DND-41 (cell line): Measurements from ENCODE around the gene CLSTN2.

Source experiments
- ATAC-seq: fragments of 200-7000 bp; cut with Tn5 transposase; 3 replicates; pipeline ENCODE4 v1.9.1; 2021; ENCODE audit warnings: low read depth; ENCODE audit not compliant: insufficient read depth
- DNase-seq: peaks from one replicate; pipeline ENCODE4 v3.0.0-alpha.2; 2020
- H2AFZ ChIP-seq: 2 replicates; pipeline ENCODE4 v1.6.0; 2012; ENCODE audit warnings: low read depth, low read length
- H3K27ac ChIP-seq: 2 replicates; pipeline ENCODE4 v1.5.1; 2012; ENCODE audit warnings: low read length, inconsistent platforms
- H3K27me3 ChIP-seq: fragments of 200-600 bp; sonication (generic); 2 replicates; pipeline ENCODE4 v1.6.0; 2012; ENCODE audit warnings: low read length, mild to moderate bottlenecking, inconsistent platforms; ENCODE audit not compliant: insufficient read depth, poor library complexity
- H3K36me3 ChIP-seq: 2 replicates; pipeline ENCODE4 v1.5.1; 2012; ENCODE audit warnings: low read length, inconsistent platforms; ENCODE audit not compliant: insufficient read depth
- H3K4me1 ChIP-seq: 2 replicates; pipeline ENCODE4 v1.5.1; 2012; ENCODE audit warnings: mild to moderate bottlenecking, low read length; ENCODE audit not compliant: insufficient read depth
- H3K4me2 ChIP-seq: 2 replicates; pipeline ENCODE4 v1.6.0; 2012; ENCODE audit warnings: mild to moderate bottlenecking, moderate library complexity, low read length, inconsistent platforms; ENCODE audit not compliant: insufficient read depth
- H3K4me3 ChIP-seq, 2 experiments: fragments of 200-600 bp in 1 of 2; shearing (Covaris generic) in 1 of 2; 2 replicates each; pipeline ENCODE4 v1.5.1; 2012 to 2016; ENCODE audit warnings: inconsistent platforms in 2 of 2, low read length in 2 of 2, mild to moderate bottlenecking in 2 of 2, low read depth in 1 of 2, moderate library complexity in 1 of 2
- H3K79me2 ChIP-seq: 2 replicates; pipeline ENCODE4 v1.6.0; 2012; ENCODE audit warnings: low read length, inconsistent platforms; ENCODE audit not compliant: insufficient read depth
- H3K9ac ChIP-seq: 2 replicates; pipeline ENCODE4 v1.6.0; 2012; ENCODE audit warnings: low read depth, mild to moderate bottlenecking, inconsistent platforms, low read length, moderate library complexity
- H3K9me3 ChIP-seq: 2 replicates; pipeline ENCODE4 v1.5.1; 2012; ENCODE audit warnings: low read length, moderate library complexity, mild to moderate bottlenecking, inconsistent platforms; ENCODE audit not compliant: insufficient read depth, severe bottlenecking
- H4K20me1 ChIP-seq: 2 replicates; pipeline ENCODE4 v1.6.0; 2012; ENCODE audit warnings: low read length; ENCODE audit not compliant: insufficient read depth
- CTCF ChIP-seq: IDR thresholded peaks from 2 replicates; pipeline ENCODE4 v1.5.1; 2012; ENCODE audit warnings: borderline replicate concordance, low read length, moderate library complexity, mild to moderate bottlenecking; ENCODE audit not compliant: poor library complexity, severe bottlenecking; ENCODE audit errors: extremely low read depth
- EZH2 ChIP-seq: IDR thresholded peaks from 3 replicates; pipeline ENCODE4 v1.6.1; 2012; ENCODE audit warnings: borderline replicate concordance, low read depth, mild to moderate bottlenecking, moderate library complexity, low read length, inconsistent platforms; ENCODE audit not compliant: severe bottlenecking

The CLSTN2 gene

GRCh38 chr3:140344601-140345205, 409.7 kb downstream of the CLSTN2 start:
- Histone ChIP-seq H2AFZ (no peak overlapping the region), H3K4me2 (no peak overlapping the region), H3K27me3 (peaks cover 21% of the 10 kb centered on the region), H3K4me1 (no peaks in the 10 kb centered on the region), H3K79me2 (no peaks in the 10 kb centered on the region), H3K27ac (no peak overlapping the region), H3K9ac (no peak overlapping the region), H3K9me3 (no peaks in the 10 kb centered on the region), H3K36me3 (no peaks in the 10 kb centered on the region), H4K20me1 (no peaks in the 10 kb centered on the region), H3K4me3 (no peak overlapping the region)
- no peak for TF ChIP-seq EZH2
- ATAC-seq (no peak), DNase-seq (no peak)

GRCh38 chr3:140347151-140347550, 412.2 kb downstream of the CLSTN2 start:
- ATAC-seq = no peak
- no peak overlapping the region for H3K4me2 ChIP-seq
- no peaks in the 10 kb centered on the region for H3K4me1 ChIP-seq

GRCh38 chr3:140349938-140350337, 415.0 kb downstream of the CLSTN2 start:
- Histone ChIP-seq H3K4me2 (no peak overlapping the region), H2AFZ (no peak overlapping the region), H3K9me3 (no peaks in the 10 kb centered on the region), H3K4me1 (no peaks in the 10 kb centered on the region), H3K27me3 (peaks cover 6% of the 10 kb centered on the region), H3K79me2 (no peaks in the 10 kb centered on the region), H3K9ac (no peak overlapping the region), H4K20me1 (no peaks in the 10 kb centered on the region), H3K4me3 (no peak overlapping the region), H3K27ac (no peak overlapping the region), H3K36me3 (no peaks in the 10 kb centered on the region)
- ATAC-seq (no peak), DNase-seq (no peak)
- no peak for TF ChIP-seq EZH2
- no peak for TF ChIP-seq CTCF

More at GRCh38 chr3:140347151-140347550, 412.2 kb downstream of the CLSTN2 start:
- Histone ChIP-seq H3K4me3 (no peak overlapping the region), H3K9me3 (no peaks in the 10 kb centered on the region), H3K79me2 (no peaks in the 10 kb centered on the region), H3K36me3 (no peaks in the 10 kb centered on the region), H3K27me3 (peaks cover 17% of the 10 kb centered on the region), H4K20me1 (no peaks in the 10 kb centered on the region), H3K9ac (no peak overlapping the region), H2AFZ (no peak overlapping the region), H3K27ac (no peak overlapping the region)
- TF ChIP-seq CTCF (no peak), EZH2 (no peak)
- no peak for DNase-seq

- TF ChIP-seq CTCF (no peak), EZH2 (no peak)
- H3K27me3 ChIP-seq = no peaks in the 10 kb centered on the region
- no peak overlapping the region for H3K9ac ChIP-seq
- H4K20me1 ChIP-seq = no peaks in the 10 kb centered on the region
- no peak overlapping the region for H3K4me2 ChIP-seq
- no peak overlapping the region for H3K4me3 ChIP-seq
- DNase-seq (no peak), ATAC-seq (no peak)
- no peak overlapping the region for H2AFZ ChIP-seq
- H3K9me3 ChIP-seq = no peaks in the 10 kb centered on the region
- no peak overlapping the region for H3K27ac ChIP-seq
- H3K36me3 ChIP-seq = no peaks in the 10 kb centered on the region
- H3K4me1 ChIP-seq = no peaks in the 10 kb centered on the region
- no peaks in the 10 kb centered on the region for H3K79me2 ChIP-seq
Measured at GRCh38 chr3:140351466-140351865, 416.5 kb downstream of the CLSTN2 start.
